ENCODE data around the gene LARGE2. TPM values are rescaled to one million over a fixed set of nuclear protein-coding genes. Genes with fewer than 3 reads are reported as not detected.
A peak's percentile ranks its signal among the peaks of the same experiment; 100 is the strongest.

The LARGE2 gene
- total and polyA plus RNA-seq, 2 experiments from 2014 or later, result 4.3 to 9.7 TPM

DNA sequence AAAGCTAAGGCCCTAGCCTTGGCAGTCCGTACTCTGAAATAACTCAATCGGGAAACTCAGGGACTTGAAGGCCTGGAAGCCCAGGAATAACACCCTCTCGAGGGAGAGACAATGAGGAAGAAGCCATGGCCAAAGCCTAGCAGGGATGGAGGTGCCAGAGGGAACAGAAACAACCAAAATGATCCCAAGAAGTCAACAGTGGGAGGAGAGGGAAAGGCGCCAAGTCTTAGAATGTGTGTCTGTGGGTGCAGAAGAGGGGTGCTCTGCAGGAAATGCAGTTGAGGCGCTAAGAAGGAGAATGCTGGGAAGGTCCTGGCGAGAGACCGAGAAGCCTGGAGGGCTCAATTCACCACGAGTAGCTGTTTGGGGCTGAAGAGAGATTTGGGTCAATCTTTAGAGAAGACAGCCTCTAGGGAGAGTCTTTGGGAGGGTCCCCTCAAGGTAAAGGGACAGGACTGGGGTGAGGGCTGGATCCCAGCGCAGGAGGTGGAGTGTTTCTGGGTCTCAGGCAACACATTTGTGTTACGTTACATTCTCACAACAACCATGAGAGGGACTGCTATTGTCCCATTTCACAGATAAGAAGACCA, 37.8 kb upstream of the LARGE2 start:
- H3K27me3 ChIP-seq, result no peaks in the 10 kb centered on the region
- no peak for DNase-seq (ENCODE audit: low spot score)
- H3K9me3 ChIP-seq (ENCODE audit: low read depth), result no peaks in the 10 kb centered on the region
- TF ChIP-seq EZH2phosphoT487 (IDR thresholded peaks at IDR 0.05; ENCODE audit: low read depth, severe bottlenecking, unreplicated experiment) (no peak), CTCF (IDR thresholded peaks at IDR 0.05; ENCODE audit: poor library complexity) (no peak), EZH2 (IDR thresholded peaks at IDR 0.05; ENCODE audit: borderline replicate concordance) (no peak)
- H3K9me2 ChIP-seq (replicated peaks; ENCODE audit: insufficient read depth), result no peaks in the 10 kb centered on the region
- WGBS (ENCODE audit: low lambda C conversion rate, missing lambda C conversion rate), result 89% methylated on average over 10 of the region's 10 CpGs
- H3K4me2 ChIP-seq, result peak overlapping the region; percentile 79
- H4K20me1 ChIP-seq (ENCODE audit: insufficient read depth, poor library complexity, severe bottlenecking), result no peaks in the 10 kb centered on the region
- H3K27ac ChIP-seq, result no peak overlapping the region
- no peaks in the 10 kb centered on the region for H3K79me2 ChIP-seq
- no peak overlapping the region for H2AFZ ChIP-seq
- H3K36me3 ChIP-seq (replicated peaks; ENCODE audit: insufficient read depth, low read depth), result no peaks in the 10 kb centered on the region
- no peak overlapping the region for H3K4me3 ChIP-seq
- H3K4me1 ChIP-seq (ENCODE audit: insufficient read depth), result peaks cover 3% of the 10 kb centered on the region

DNA sequence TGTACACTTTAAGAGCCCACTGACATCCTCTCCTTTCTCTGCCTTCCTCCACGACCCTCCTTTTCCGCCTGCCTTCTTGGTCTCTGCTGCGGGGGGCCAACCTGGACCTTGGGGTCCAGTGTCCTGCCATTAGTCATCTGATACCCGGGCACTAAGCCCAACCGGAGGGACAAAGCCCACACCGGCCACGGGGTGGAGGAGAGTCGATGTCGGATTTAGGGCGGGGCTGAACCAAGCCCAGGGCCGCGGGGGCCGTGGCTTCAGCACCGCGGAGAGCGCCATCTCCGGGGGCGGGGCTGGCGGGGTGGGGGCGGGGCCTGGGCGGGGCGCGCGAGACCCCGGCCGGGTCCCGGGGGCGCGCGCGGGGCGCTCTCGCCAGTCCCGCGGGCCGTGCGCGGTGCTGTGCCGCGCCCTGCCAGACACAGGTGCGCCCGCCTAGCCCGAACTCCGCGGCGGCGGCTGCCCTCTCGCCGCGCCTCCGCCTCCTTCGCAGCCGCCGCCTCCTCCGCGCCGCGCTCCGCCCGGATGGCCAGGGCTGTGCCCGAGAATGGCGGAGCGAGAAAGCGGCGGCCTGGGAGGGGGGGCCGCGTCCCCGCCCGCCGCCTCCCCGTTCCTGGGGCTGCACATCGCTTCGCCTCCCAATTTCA, 37.1 kb upstream of the LARGE2 start, which contains the start of gene MAPK8IP1:
Gene MAPK8IP1, plus strand, starts transcription at position 378 of the 647 bp plus-strand sequence. Its CDS starts 170 bp downstream, at position 548.
- H3K4me1 ChIP-seq (ENCODE audit: insufficient read depth), result no peaks in the 10 kb centered on the region
- H3K27me3 ChIP-seq, result no peaks in the 10 kb centered on the region
- DNase-seq (ENCODE audit: low spot score), result peak; percentile 83
- no peak for TF ChIP-seq EZH2 (IDR thresholded peaks at IDR 0.05; ENCODE audit: borderline replicate concordance)
- TF ChIP-seq CTCF (IDR thresholded peaks at IDR 0.05; ENCODE audit: poor library complexity), result no peak
- TF ChIP-seq EZH2phosphoT487 (IDR thresholded peaks at IDR 0.05; ENCODE audit: low read depth, severe bottlenecking, unreplicated experiment), result no peak
- H3K79me2 ChIP-seq, result no peaks in the 10 kb centered on the region
- peak within 1 kb of the TSS; percentile 95 for H3K4me2 ChIP-seq
- H3K27ac ChIP-seq, result no peak within 1 kb of the TSS
- WGBS (ENCODE audit: low lambda C conversion rate, missing lambda C conversion rate), result 6% methylated on average over 19 of the region's 73 CpGs
- H3K36me3 ChIP-seq (replicated peaks; ENCODE audit: insufficient read depth, low read depth), result no peaks in the 10 kb centered on the region
- H3K4me3 ChIP-seq, result peak within 1 kb of the TSS; percentile 39
- H2AFZ ChIP-seq, result peak within 1 kb of the TSS; percentile 20
- H3K9me2 ChIP-seq (replicated peaks; ENCODE audit: insufficient read depth), result no peaks in the 10 kb centered on the region
- no peaks in the 10 kb centered on the region for H3K9me3 ChIP-seq (ENCODE audit: low read depth)
- no peaks in the 10 kb centered on the region for H4K20me1 ChIP-seq (ENCODE audit: insufficient read depth, poor library complexity, severe bottlenecking)

- DNase-seq (ENCODE audit: low spot score), result no peak
- no peak overlapping the region for H3K27ac ChIP-seq
- 17% methylated on average over 41 of the region's 43 CpGs for WGBS (ENCODE audit: low lambda C conversion rate, missing lambda C conversion rate)
Observed at GRCh38 chr11:45885921-45886721, 36.3 kb upstream of the LARGE2 start.

More at GRCh38 chr11:45885921-45886721, 36.3 kb upstream of the LARGE2 start:
- Histone ChIP-seq H3K27me3 (no peaks in the 10 kb centered on the region), H3K4me2 (peak overlapping the region; percentile 95), H3K4me3 (peak overlapping the region; percentile 39), H2AFZ (peak overlapping the region; percentile 20), H3K36me3 (replicated peaks; ENCODE audit: insufficient read depth, low read depth) (no peaks in the 10 kb centered on the region), H3K79me2 (no peaks in the 10 kb centered on the region), H3K9me2 (replicated peaks; ENCODE audit: insufficient read depth) (no peaks in the 10 kb centered on the region), H3K4me1 (ENCODE audit: insufficient read depth) (no peaks in the 10 kb centered on the region), H4K20me1 (ENCODE audit: insufficient read depth, poor library complexity, severe bottlenecking) (no peaks in the 10 kb centered on the region), H3K9me3 (ENCODE audit: low read depth) (no peaks in the 10 kb centered on the region)
- no peak for TF ChIP-seq EZH2phosphoT487 (IDR thresholded peaks at IDR 0.05; ENCODE audit: low read depth, severe bottlenecking, unreplicated experiment)
- TF ChIP-seq EZH2 (IDR thresholded peaks at IDR 0.05; ENCODE audit: borderline replicate concordance), result no peak
- no peak for TF ChIP-seq CTCF (IDR thresholded peaks at IDR 0.05; ENCODE audit: poor library complexity)

Data from hepatocyte (in vitro differentiated cells).